ENCODE measurements around the gene NTF4. TPM values are rescaled to one million over a fixed set of nuclear protein-coding genes. Genes with fewer than 3 reads are reported as not detected.
"Not testable (repeated sequence)": the region's sequence is repeated elsewhere in the genome, so short reads cannot be mapped to it uniquely, and the experiment has no call there.

Gene NTF4
- total RNA-seq, 1 donor from 2014 or later: 3.9 TPM

- H3K9me3 Mint-ChIP-seq: no peaks in the 10 kb centered on the region
- peaks cover 3% of the 10 kb centered on the region for H3K27me3 Mint-ChIP-seq
- H3K4me1 Mint-ChIP-seq (ENCODE audit: unreplicated experiment): no peaks in the 10 kb centered on the region
- no peak overlapping the region for H3K27ac Mint-ChIP-seq
- no peak overlapping the region for H3K4me3 Mint-ChIP-seq
- H3K36me3 Mint-ChIP-seq: no peaks in the 10 kb centered on the region
- DNase-seq (ENCODE audit: extremely low spot score, unreplicated experiment): no peak
- no peak for TF ChIP-seq CTCF (conservative IDR thresholded peaks at IDR 0.05)
These were observed 22.4 kb downstream of the NTF4 start for GRCh38 chr19:49042177-49042576.

DNA sequence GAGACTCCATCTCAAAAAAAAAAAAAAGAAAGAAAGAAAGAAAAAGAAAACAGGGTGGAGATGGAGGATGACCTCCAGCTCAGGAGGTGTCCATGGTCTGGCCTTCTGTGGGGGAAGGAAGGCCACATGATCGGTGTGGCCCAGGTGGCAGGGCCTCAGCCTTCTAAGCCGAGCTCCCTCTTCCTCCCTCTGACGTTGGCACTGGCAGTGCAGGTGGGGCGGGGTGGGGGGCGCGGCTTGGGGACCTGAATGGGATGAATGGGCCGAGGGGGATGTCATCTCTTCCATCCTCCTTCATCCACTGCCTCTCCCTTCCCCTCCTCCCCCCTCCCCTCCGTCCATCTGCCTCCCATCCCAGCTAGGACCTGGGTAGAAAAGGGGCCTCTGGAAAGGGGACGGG lies 24.9 kb downstream of the NTF4 start:
- not testable (repeated sequence) for H3K36me3 Mint-ChIP-seq; H3K27ac Mint-ChIP-seq; H3K4me1 Mint-ChIP-seq (ENCODE audit: unreplicated experiment)

DNA sequence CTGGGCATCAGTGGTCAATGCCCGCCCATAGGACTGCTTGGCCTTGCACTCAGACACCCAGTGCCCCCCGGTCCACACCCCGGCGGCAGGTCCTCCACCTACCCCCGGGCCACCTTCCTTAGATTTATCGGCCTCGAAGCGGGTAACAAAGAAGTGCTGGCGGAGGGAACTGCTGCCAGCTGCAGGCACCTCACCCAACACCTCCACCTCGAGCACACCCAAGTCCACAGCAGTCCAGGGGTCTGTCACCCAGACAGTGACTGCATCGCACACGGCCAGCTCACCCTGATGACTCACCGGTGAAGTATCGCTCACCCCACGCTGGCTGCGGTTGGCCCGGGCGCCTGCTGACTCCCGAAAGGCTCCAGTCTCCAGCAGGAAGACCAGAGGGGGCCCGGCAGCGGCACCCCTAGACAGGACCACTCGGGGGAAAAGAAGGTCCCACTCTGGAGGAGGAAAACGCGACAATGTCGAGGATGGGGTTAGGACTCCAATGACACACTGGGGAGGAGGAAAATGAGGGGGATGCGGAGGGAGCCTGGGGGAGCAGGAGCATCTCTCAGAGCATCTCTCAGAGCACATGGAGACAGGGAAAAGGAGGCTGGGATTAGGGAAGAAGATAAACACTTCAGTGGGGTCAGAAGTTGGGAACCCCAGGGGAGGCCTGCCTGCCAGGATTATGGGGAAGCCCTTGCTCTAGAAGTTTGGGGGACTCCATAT lies 25.9 kb downstream of the NTF4 start:
- not testable (repeated sequence) for H3K27me3 Mint-ChIP-seq; H3K4me3 Mint-ChIP-seq; H3K9me3 Mint-ChIP-seq; H3K27ac Mint-ChIP-seq; DNase-seq (ENCODE audit: extremely low spot score, unreplicated experiment); H3K4me1 Mint-ChIP-seq (ENCODE audit: unreplicated experiment); H3K36me3 Mint-ChIP-seq

More for the DNA sequence above, 24.9 kb downstream of the NTF4 start:
- H3K9me3 Mint-ChIP-seq; DNase-seq (ENCODE audit: extremely low spot score, unreplicated experiment); H3K27me3 Mint-ChIP-seq; H3K4me3 Mint-ChIP-seq: not testable (repeated sequence)

GRCh38 chr19:49038111-49038510 lies 26.5 kb downstream of the NTF4 start:
- not testable (repeated sequence) for H3K27me3 Mint-ChIP-seq; H3K4me1 Mint-ChIP-seq (ENCODE audit: unreplicated experiment); H3K27ac Mint-ChIP-seq; H3K36me3 Mint-ChIP-seq; DNase-seq (ENCODE audit: extremely low spot score, unreplicated experiment); H3K4me3 Mint-ChIP-seq; H3K9me3 Mint-ChIP-seq

DNA sequence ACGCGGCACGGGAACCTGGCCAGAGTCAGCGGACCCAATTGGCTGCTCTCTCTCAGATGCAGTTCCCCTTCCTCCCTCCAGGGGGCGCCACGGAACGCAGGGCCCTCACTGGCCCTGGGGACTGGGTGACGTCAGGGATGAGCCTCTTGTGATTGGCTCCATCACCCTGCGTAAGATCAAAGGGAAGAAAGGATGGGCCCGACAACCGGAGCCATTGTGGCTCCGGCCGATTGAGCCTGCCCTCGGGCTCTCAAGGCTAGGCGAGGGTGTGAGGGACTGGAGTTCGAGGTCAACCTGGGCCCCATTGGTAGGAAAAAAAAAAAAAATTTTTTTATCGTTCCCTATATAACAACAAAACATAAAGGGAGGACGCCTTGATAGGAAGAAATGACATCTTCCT lies 27.8 kb downstream of the NTF4 start, which contains the start of gene CGB1:
Gene CGB1, minus strand, starts transcription at position 81 of the 400 bp plus-strand sequence. CDS start 184 bp downstream, outside the sequence.
- H3K27me3 Mint-ChIP-seq; H3K27ac Mint-ChIP-seq; DNase-seq (ENCODE audit: extremely low spot score, unreplicated experiment); H3K36me3 Mint-ChIP-seq; H3K9me3 Mint-ChIP-seq; H3K4me1 Mint-ChIP-seq (ENCODE audit: unreplicated experiment); H3K4me3 Mint-ChIP-seq: not testable (repeated sequence)
- peak; percentile 64 for TF ChIP-seq CTCF (conservative IDR thresholded peaks at IDR 0.05)

GRCh38 chr19:49031642-49032301 lies 32.8 kb downstream of the NTF4 start, which contains the start of gene CGB2:
CGB2 (plus strand) TSS chr19:49031890; CDS start chr19:49032096, 206 bp downstream.
- TF ChIP-seq CTCF (conservative IDR thresholded peaks at IDR 0.05): peak; percentile 68
- not testable (repeated sequence) for H3K27ac Mint-ChIP-seq; H3K9me3 Mint-ChIP-seq; H3K4me3 Mint-ChIP-seq; H3K4me1 Mint-ChIP-seq (ENCODE audit: unreplicated experiment); DNase-seq (ENCODE audit: extremely low spot score, unreplicated experiment); H3K36me3 Mint-ChIP-seq
- H3K27me3 Mint-ChIP-seq: peaks cover 10% of the 10 kb centered on the region

- not testable (repeated sequence) for DNase-seq (ENCODE audit: extremely low spot score, unreplicated experiment); H3K4me3 Mint-ChIP-seq; H3K36me3 Mint-ChIP-seq; H3K27ac Mint-ChIP-seq; H3K9me3 Mint-ChIP-seq; H3K4me1 Mint-ChIP-seq (ENCODE audit: unreplicated experiment)
- H3K27me3 Mint-ChIP-seq: peaks cover 10% of the 10 kb centered on the region
These were observed 34.3 kb downstream of the NTF4 start for GRCh38 chr19:49030323-49030722.

- H3K4me3 Mint-ChIP-seq; H3K27ac Mint-ChIP-seq; H3K36me3 Mint-ChIP-seq; H3K9me3 Mint-ChIP-seq; H3K4me1 Mint-ChIP-seq (ENCODE audit: unreplicated experiment); DNase-seq (ENCODE audit: extremely low spot score, unreplicated experiment): not testable (repeated sequence)
- H3K27me3 Mint-ChIP-seq: peaks cover 13% of the 10 kb centered on the region
These were observed 34.9 kb downstream of the NTF4 start for GRCh38 chr19:49029749-49030148.

DNA sequence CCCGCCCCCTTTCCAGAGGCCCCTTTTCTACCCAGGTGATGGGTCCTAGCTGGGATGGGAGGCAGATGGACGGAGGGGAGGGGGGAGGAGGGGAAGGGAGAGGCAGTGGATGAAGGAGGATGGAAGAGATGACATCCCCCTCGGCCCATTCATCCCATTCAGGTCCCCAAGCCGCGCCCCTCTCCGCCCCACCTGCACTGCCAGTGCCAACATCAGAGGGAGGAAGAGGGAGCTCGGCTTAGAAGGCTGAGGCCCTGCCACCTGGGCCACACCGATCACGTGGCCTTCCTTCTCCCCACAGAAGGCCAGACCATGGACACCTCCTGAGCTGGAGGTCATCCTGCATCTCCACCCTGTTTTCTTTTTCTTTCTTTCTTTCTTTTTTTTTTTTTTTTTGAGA lies 35.9 kb downstream of the NTF4 start:
- not testable (repeated sequence) for H3K4me1 Mint-ChIP-seq (ENCODE audit: unreplicated experiment); H3K27ac Mint-ChIP-seq; H3K36me3 Mint-ChIP-seq; H3K9me3 Mint-ChIP-seq; H3K4me3 Mint-ChIP-seq; DNase-seq (ENCODE audit: extremely low spot score, unreplicated experiment)
- peaks cover 13% of the 10 kb centered on the region for H3K27me3 Mint-ChIP-seq

GRCh38 chr19:49025599-49025998 lies 39.0 kb downstream of the NTF4 start:
- not testable (repeated sequence) for H3K36me3 Mint-ChIP-seq; H3K27ac Mint-ChIP-seq; H3K4me1 Mint-ChIP-seq (ENCODE audit: unreplicated experiment); H3K9me3 Mint-ChIP-seq; H3K4me3 Mint-ChIP-seq; DNase-seq (ENCODE audit: extremely low spot score, unreplicated experiment)
- peaks cover 21% of the 10 kb centered on the region for H3K27me3 Mint-ChIP-seq

DNA sequence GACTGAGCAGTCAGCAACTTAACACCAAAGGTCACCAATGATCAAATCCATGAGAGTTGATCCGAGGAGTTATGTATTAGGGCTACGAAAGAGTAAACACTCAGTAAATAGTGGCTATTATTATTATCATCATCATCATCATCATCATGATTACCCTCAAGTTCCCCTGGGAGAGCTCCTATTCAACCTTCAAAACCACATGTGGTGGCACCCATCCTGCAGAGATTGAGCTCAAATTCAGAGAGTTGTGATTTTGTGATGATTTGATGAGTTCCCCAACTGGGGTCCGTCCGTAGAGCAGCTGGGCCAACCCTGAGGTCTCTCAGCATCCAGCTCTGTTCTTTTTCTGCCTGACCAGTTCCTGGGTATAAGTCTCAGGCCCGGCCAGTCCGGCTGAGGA lies 39.5 kb downstream of the NTF4 start:
- Mint-ChIP-seq H3K27me3 (peaks cover 22% of the 10 kb centered on the region), H3K4me1 (ENCODE audit: unreplicated experiment) (peaks cover 13% of the 10 kb centered on the region)
- not testable (repeated sequence) for H3K27ac Mint-ChIP-seq; DNase-seq (ENCODE audit: extremely low spot score, unreplicated experiment); H3K9me3 Mint-ChIP-seq; H3K36me3 Mint-ChIP-seq; H3K4me3 Mint-ChIP-seq

Data from type B pancreatic cell (in vitro differentiated cells).